Liver (tissue), 9 donors: ENCODE results near the gene CEP63. TPM values are rescaled to one million over a fixed set of nuclear protein-coding genes. Genes with fewer than 3 reads are reported as not detected.

ENCODE experiments used
- DNase-seq: peaks from one replicate; pipeline ENCODE4 v3.0.0-alpha.2; 2017; ENCODE audit warnings: low spot score
- H3K27ac ChIP-seq, 2 donors: one replicate each; pipeline ENCODE4 v1.7.0; 2013; ENCODE audit warnings: inconsistent platforms in 2 of 2, low read length in 2 of 2, control low read depth in 1 of 2, low read depth in 1 of 2, mild to moderate bottlenecking in 1 of 2
- H3K27me3 ChIP-seq, 4 donors: one replicate each; pipeline versions ENCODE4 v1.6.1 to v1.7.0; 2013; ENCODE audit warnings: low read length in 3 of 4, inconsistent platforms in 1 of 4, mild to moderate bottlenecking in 1 of 4, moderate library complexity in 1 of 4; ENCODE audit not compliant: control insufficient read depth in 4 of 4, insufficient read depth in 4 of 4
- H3K36me3 ChIP-seq, 4 donors: one replicate each; pipeline versions ENCODE4 v1.6.1 to v1.7.0; 2013; ENCODE audit warnings: low read length in 3 of 4, mild to moderate bottlenecking in 3 of 4, low read depth in 1 of 4, moderate library complexity in 1 of 4; ENCODE audit not compliant: control insufficient read depth in 4 of 4, insufficient read depth in 3 of 4
- H3K4me1 ChIP-seq, 4 donors: one replicate each; pipeline versions ENCODE4 v1.6.1 to v1.7.0; 2013; ENCODE audit warnings: low read length in 3 of 4, mild to moderate bottlenecking in 3 of 4, moderate library complexity in 1 of 4; ENCODE audit not compliant: control insufficient read depth in 4 of 4, insufficient read depth in 4 of 4
- H3K4me3 ChIP-seq, 3 donors: one replicate each; pipeline versions ENCODE4 v1.6.1 to v1.7.0; 2013; ENCODE audit warnings: low read length in 3 of 3, control low read depth in 1 of 3, low read depth in 1 of 3, mild to moderate bottlenecking in 1 of 3
- H3K9ac ChIP-seq, 2 donors: one replicate each; pipeline ENCODE4 v1.7.0; 2013; ENCODE audit warnings: low read length in 2 of 2, mild to moderate bottlenecking in 2 of 2, moderate library complexity in 2 of 2, control low read depth in 1 of 2, low read depth in 1 of 2
- H3K9me3 ChIP-seq, 4 donors: one replicate each; pipeline versions ENCODE4 v1.6.1 to v1.7.0; 2013; ENCODE audit warnings: low read length in 3 of 4; ENCODE audit not compliant: control insufficient read depth in 4 of 4
- ATF3 ChIP-seq: IDR thresholded peaks from 2 replicates; pipeline ENCODE4 v1.6.1; 2016; ENCODE audit warnings: antibody characterized with exemption
- EGR1 ChIP-seq, 2 donors: IDR thresholded peaks; 2 replicates each; pipeline ENCODE4 v1.6.1; 2016 to 2018; ENCODE audit warnings: antibody characterized with exemption in 2 of 2, low read depth in 2 of 2
- FOXA1 ChIP-seq: IDR thresholded peaks from 2 replicates; pipeline ENCODE4 v1.6.1; 2016; ENCODE audit warnings: antibody characterized with exemption
- FOXA2 ChIP-seq: IDR thresholded peaks from 2 replicates; pipeline ENCODE4 v1.6.1; 2016; ENCODE audit warnings: antibody characterized with exemption
- GABPA ChIP-seq, 2 donors: IDR thresholded peaks in 1 of 2; conservative IDR thresholded peaks in 1 of 2; 2 replicates each; pipeline ENCODE4 v1.6.1; 2016; ENCODE audit warnings: antibody characterized with exemption in 2 of 2, mild to moderate bottlenecking in 1 of 2, moderate library complexity in 1 of 2
- HNF4A ChIP-seq, 2 donors: conservative IDR thresholded peaks; 2 replicates each; pipeline ENCODE4 v1.6.1; 2016; ENCODE audit warnings: antibody characterized with exemption in 2 of 2, mild to moderate bottlenecking in 2 of 2
- HNF4G ChIP-seq: IDR thresholded peaks from 2 replicates; pipeline ENCODE4 v1.6.1; 2016; ENCODE audit warnings: antibody characterized with exemption
- JUND ChIP-seq, 2 donors: IDR thresholded peaks; 2 replicates each; pipeline ENCODE4 v1.6.1; 2016; ENCODE audit warnings: antibody characterized with exemption in 2 of 2
- MAX ChIP-seq: IDR thresholded peaks from 2 replicates; pipeline ENCODE4 v1.6.1; 2016; ENCODE audit warnings: antibody characterized with exemption
- NR2F2 ChIP-seq: IDR thresholded peaks from 2 replicates; pipeline ENCODE4 v1.6.1; 2016; ENCODE audit warnings: antibody characterized with exemption
- RAD21 ChIP-seq, 2 donors: IDR thresholded peaks; 2 replicates each; pipeline ENCODE4 v1.6.1; 2016; ENCODE audit warnings: antibody characterized with exemption in 2 of 2, mild to moderate bottlenecking in 2 of 2
- RXRA ChIP-seq, 2 donors: IDR thresholded peaks; 2 replicates each; pipeline ENCODE4 v1.6.1; 2017 to 2018; ENCODE audit warnings: antibody characterized with exemption in 2 of 2, mild to moderate bottlenecking in 1 of 2
- SP1 ChIP-seq: IDR thresholded peaks from 2 replicates; pipeline ENCODE4 v1.6.1; 2018; ENCODE audit warnings: antibody characterized with exemption, mild to moderate bottlenecking
- YY1 ChIP-seq: IDR thresholded peaks from 2 replicates; pipeline ENCODE4 v1.6.1; 2016; ENCODE audit warnings: antibody characterized with exemption, mild to moderate bottlenecking
- WGBS: extraction: QIAGEN DNeasy Blood & Tissue Kit; methylation state at CpG from one replicate; pipeline ENCODE4 v1.1.7; 2013; 5-methylcytosine and 5-hydroxymethylcytosine counted together
- polyA plus RNA-seq, 2 donors: library from polyadenylated mRNA; stranded (reverse) in 1 of 2; unstranded in 1 of 2; fragments of 200-250 nt in 1 of 2; fragments of >200 nt in 1 of 2; fragmentation: Nextera tagmentation in 1 of 2; extraction: Ambion mirVana in 1 of 2; gene quantifications; one replicate each; pipeline versions ENCODE4 v1.2.1 to v1.2.3, GENCODE V29; 2013 to 2015
- total RNA-seq, 2 donors: library from RNA; depleted of rRNA; stranded (reverse); fragments of >200 nt; gene quantifications; one replicate each; pipeline ENCODE4 v1.2.3, GENCODE V29; 2014
- TF ChIP-seq, protein P1 (sequence below): IDR thresholded peaks from 2 replicates; pipeline ENCODE4 v1.6.1; 2016; ENCODE audit warnings: antibody characterized with exemption
- TF ChIP-seq, protein P2 (sequence below): IDR thresholded peaks from 2 replicates; pipeline ENCODE4 v1.6.1; 2016; ENCODE audit warnings: antibody characterized with exemption, mild to moderate bottlenecking
- donor health status: healthy.
- donor health status: healthy.
- donor health status: healthy.
- donor health status: healthy.
- donor health status: healthy.

CEP63 gene
- total and polyA plus RNA-seq, 4 donors, result 8.1 to 16.1 (median 12.7) TPM

DNA sequence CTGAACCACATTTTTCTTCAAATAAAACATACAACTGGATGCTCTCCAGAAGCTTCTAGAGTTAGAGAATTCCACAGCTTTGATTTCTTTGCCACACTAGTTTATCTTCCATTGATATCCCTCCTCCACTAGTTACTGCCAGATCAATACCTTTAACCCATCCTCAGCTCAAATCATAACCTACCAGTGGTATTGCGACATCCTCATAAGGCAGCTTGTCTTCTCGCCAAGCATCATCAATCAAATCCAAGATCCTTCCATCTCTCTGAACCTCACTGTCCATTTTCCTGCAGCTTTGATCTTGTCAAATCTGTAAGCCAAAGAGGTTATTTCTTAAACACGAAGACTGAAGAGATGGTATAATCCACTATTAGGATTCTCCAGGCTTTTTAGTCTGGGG lies 3.2 kb upstream of the CEP63 start:
- Histone ChIP-seq H3K27me3 (no peaks in the 10 kb centered on the region), H3K36me3 (peaks cover 8 to 21% (median 17%) of the 10 kb centered on the region in 4 donors), H3K27ac (no peak overlapping the region), H3K4me1 (peaks cover 2 to 42% (median 32%) of the 10 kb centered on the region in 4 donors), H3K4me3 (no peak overlapping the region), H3K9me3 (no peaks in the 10 kb centered on the region), H3K9ac (no peak overlapping the region)
- TF ChIP-seq, protein P1, sequence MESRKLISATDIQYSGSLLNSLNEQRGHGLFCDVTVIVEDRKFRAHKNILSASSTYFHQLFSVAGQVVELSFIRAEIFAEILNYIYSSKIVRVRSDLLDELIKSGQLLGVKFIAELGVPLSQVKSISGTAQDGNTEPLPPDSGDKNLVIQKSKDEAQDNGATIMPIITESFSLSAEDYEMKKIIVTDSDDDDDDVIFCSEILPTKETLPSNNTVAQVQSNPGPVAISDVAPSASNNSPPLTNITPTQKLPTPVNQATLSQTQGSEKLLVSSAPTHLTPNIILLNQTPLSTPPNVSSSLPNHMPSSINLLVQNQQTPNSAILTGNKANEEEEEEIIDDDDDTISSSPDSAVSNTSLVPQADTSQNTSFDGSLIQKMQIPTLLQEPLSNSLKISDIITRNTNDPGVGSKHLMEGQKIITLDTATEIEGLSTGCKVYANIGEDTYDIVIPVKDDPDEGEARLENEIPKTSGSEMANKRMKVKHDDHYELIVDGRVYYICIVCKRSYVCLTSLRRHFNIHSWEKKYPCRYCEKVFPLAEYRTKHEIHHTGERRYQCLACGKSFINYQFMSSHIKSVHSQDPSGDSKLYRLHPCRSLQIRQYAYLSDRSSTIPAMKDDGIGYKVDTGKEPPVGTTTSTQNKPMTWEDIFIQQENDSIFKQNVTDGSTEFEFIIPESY, result no peak
- TF ChIP-seq SP1 (no peak), NR2F2 (no peak), JUND (IDR thresholded peaks at IDR 0.05) (no peak)
- WGBS, result 88% methylated on average over 3 of the region's 3 CpGs
- no peak for DNase-seq

DNA sequence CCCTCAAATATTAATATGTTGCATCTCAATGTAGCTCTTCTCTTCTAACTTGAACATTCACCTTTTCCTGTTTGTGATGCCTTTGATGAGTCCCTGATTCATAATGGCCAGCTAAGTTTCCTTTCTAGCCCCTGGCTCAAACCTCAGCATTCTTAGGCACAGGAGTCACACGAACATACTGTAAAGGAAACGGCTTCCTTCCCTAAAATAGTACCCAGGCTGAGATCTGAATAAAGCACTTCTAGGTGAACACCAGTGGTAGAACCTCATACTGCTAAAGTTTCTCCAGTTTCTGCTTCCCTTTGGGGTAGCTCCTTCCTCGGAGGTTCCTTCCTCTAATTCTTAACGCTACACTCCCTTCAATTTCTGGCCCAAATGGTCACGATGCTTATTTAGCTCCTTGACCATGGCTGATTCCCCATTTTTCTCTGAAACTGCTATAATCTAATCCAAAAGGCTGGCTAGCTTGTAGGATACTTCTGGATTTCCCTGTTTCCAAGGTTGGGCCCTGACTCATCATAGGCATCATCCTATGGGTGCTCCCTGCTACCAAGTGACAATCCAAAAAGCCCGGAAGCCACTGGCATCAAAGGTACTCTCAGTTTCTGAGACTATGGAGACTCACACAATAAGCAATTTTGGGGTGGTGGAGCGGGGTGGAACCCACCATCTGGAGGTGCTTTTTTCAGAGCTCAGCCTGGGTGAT lies 2.5 kb upstream of the CEP63 start:
- H3K9ac ChIP-seq, result no peak overlapping the region
- WGBS, result 86% methylated on average over 7 of the region's 7 CpGs

More for the DNA sequence above, 2.5 kb upstream of the CEP63 start:
- no peak for TF ChIP-seq GABPA (IDR thresholded peaks at IDR 0.05 in 1 of 2, conservative IDR thresholded peaks at IDR 0.05 in 1 of 2)
- TF ChIP-seq, protein P1, result no peak
- no peak for TF ChIP-seq RXRA (IDR thresholded peaks at IDR 0.05)
- no peak for TF ChIP-seq ATF3
- no peak for TF ChIP-seq JUND (IDR thresholded peaks at IDR 0.05)
- TF ChIP-seq MAX, result no peak
- TF ChIP-seq EGR1 (IDR thresholded peaks at IDR 0.05; ENCODE audit: low read depth in 2 of 2), result no peak
- TF ChIP-seq FOXA2, result no peak
- TF ChIP-seq FOXA1, result no peak
- no peak for TF ChIP-seq YY1
- no peak for TF ChIP-seq HNF4A (conservative IDR thresholded peaks at IDR 0.05)
- TF ChIP-seq NR2F2, result no peak
- no peak for TF ChIP-seq HNF4G
- TF ChIP-seq, protein P2, sequence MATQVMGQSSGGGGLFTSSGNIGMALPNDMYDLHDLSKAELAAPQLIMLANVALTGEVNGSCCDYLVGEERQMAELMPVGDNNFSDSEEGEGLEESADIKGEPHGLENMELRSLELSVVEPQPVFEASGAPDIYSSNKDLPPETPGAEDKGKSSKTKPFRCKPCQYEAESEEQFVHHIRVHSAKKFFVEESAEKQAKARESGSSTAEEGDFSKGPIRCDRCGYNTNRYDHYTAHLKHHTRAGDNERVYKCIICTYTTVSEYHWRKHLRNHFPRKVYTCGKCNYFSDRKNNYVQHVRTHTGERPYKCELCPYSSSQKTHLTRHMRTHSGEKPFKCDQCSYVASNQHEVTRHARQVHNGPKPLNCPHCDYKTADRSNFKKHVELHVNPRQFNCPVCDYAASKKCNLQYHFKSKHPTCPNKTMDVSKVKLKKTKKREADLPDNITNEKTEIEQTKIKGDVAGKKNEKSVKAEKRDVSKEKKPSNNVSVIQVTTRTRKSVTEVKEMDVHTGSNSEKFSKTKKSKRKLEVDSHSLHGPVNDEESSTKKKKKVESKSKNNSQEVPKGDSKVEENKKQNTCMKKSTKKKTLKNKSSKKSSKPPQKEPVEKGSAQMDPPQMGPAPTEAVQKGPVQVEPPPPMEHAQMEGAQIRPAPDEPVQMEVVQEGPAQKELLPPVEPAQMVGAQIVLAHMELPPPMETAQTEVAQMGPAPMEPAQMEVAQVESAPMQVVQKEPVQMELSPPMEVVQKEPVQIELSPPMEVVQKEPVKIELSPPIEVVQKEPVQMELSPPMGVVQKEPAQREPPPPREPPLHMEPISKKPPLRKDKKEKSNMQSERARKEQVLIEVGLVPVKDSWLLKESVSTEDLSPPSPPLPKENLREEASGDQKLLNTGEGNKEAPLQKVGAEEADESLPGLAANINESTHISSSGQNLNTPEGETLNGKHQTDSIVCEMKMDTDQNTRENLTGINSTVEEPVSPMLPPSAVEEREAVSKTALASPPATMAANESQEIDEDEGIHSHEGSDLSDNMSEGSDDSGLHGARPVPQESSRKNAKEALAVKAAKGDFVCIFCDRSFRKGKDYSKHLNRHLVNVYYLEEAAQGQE, result no peak
- no peak for TF ChIP-seq RAD21 (IDR thresholded peaks at IDR 0.05)
- no peak for TF ChIP-seq SP1
- Histone ChIP-seq H3K27ac (no peak overlapping the region), H3K4me1 (peaks cover 2 to 39% (median 29%) of the 10 kb centered on the region in 4 donors), H3K36me3 (peaks cover 7 to 18% (median 14%) of the 10 kb centered on the region in 4 donors), H3K9me3 (no peaks in the 10 kb centered on the region), H3K27me3 (no peaks in the 10 kb centered on the region), H3K4me3 (no peak overlapping the region)
- no peak for DNase-seq
